ENCODE results near the gene FBXO42. TPM values are rescaled to one million over a fixed set of nuclear protein-coding genes. Genes with fewer than 3 reads are reported as not detected.

The FBXO42 gene
- total RNA-seq, 1 donor from 2014 or later, result 16.1 TPM

DNA sequence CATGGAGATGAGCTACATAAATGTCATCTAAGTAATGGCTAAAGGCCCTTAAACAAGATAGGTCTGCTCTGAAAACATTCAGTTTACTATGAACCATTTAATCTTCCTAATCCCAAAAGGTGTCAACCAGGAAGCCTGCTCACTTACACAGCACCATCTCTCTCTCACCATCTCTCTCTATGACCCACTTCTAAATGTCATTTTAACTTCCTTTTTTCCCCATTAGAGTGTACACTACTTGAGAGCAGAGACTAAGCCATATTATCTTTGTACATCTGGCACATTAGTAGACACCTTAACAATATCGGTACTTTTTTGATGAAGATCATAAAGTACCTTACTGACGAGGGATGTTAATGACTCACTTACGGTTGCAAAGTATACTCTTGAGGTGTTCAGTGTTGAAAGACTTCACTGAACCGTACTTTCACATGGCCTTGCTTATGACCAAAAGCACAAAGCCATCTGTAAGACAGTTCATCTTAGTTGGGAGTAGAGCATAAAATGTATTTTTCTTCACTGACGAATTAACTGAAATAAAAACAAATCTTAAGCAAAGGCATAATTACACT, 25.4 kb downstream of the FBXO42 start:
- DNase-seq (ENCODE audit: low spot score), result no peak

DNA sequence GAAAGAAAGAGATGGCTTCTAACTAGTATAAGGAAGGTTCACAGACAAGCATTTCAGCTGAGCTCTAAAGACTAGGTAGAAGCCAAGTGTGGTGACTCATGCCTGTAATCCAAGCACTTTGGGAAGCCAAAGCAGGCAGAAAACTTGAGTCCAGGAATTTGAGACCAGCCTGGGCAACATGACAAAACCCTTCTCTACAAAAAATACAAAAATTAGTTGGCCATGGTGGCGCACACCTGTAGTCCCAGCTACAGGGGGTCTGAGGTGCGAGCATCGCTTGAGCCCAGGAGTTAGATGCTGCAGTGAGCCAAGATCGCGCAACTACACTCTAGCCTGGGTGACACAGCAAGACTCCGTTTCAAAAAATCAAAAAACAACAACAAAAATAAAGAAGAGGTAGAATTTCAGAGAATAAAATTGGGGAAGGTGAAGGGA, 27.8 kb downstream of the FBXO42 start:
- peak; percentile 88 for DNase-seq (ENCODE audit: low spot score)

DNA sequence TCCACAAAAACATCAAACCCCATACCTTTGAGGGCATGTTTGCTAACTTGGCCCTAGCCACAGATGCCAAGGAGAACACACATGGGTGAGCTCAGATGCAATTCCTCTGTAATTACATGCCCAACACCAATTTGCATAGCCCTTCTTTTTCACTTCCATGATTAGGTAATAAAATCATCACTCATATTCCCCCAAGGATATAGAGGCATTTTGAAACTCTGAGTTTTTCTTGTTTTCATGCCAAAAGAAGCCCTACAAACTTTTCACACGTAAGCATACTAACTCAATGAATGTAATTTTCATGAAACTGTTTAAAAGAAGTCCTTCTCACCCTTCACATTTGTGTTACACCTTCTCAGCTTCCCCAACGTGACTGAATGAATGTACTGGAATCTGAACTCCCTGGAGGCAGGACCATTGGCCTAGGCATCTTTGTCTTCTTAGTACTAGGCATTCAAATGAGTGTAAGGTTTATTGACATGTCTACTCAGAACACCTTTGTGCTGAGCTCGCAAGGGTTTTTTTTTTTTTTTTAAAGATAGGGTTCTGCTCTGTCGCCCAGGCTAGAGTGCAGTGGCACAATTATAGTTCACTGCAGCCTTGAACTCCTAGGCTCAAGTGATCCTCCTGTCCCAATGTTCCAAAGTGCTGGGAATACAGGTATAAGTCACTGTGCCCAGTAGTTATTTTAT, 31.0 kb downstream of the FBXO42 start:
- no peak for DNase-seq (ENCODE audit: low spot score)

DNA sequence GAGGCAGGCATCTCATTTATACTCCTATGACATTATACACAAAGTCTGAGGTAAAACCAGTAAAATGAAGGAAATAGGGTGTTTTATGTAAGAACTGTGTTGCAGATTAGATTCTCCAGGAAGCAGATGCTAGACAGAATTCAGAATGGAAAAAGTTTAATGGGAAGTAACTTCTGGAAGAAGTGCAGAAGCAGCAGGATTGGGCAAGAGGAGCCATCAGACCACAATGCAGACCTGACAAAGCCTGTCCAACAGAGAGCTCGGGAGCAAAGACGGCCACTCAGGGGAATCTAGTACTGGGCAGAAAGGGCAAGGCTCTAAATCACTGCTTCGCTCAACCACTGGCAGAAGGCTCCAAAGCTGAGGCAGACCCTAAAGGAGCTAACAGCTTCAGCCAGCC, 33.7 kb downstream of the FBXO42 start:
- DNase-seq (ENCODE audit: low spot score), result peak; percentile 87

DNA sequence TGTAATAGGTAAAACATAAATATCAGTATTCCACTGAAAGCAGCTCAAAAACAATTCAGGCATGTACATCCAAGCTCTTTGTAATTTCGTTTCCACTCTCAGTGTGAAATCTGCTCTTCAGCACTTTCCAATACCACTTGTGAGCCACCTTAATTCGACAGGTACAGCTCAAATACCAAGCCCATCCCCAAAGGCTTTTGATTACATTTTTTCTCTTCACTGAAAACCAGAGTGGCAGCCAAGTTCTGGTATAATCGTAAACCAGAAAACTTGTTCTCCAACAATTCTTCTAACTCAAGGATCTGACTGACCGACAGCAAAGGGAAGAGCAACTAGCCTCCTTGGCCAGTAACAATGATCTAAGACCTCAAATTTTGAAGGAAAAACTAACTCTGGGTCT, 36.8 kb downstream of the FBXO42 start:
- DNase-seq (ENCODE audit: low spot score), result no peak

DNA sequence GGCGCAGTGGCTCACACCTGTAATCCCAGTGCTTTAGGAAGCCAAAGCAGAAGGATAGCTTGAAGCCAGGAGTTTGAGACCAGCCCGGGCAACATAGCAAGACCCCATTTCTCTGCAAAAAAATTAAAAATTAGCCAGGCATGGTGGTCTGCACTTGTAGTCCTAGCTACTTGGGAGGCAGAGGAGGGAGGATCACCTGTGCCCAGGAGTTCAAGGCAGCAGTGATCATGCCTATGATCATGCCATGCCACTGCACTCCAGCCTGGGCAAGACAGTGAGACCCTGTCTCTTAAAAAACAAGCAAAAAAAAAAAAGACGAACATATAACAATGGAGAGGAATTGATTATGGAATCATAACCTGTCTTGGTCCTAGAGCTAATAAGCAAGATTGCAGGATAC, 45.1 kb downstream of the FBXO42 start:
- DNase-seq (ENCODE audit: low spot score), result no peak

DNA sequence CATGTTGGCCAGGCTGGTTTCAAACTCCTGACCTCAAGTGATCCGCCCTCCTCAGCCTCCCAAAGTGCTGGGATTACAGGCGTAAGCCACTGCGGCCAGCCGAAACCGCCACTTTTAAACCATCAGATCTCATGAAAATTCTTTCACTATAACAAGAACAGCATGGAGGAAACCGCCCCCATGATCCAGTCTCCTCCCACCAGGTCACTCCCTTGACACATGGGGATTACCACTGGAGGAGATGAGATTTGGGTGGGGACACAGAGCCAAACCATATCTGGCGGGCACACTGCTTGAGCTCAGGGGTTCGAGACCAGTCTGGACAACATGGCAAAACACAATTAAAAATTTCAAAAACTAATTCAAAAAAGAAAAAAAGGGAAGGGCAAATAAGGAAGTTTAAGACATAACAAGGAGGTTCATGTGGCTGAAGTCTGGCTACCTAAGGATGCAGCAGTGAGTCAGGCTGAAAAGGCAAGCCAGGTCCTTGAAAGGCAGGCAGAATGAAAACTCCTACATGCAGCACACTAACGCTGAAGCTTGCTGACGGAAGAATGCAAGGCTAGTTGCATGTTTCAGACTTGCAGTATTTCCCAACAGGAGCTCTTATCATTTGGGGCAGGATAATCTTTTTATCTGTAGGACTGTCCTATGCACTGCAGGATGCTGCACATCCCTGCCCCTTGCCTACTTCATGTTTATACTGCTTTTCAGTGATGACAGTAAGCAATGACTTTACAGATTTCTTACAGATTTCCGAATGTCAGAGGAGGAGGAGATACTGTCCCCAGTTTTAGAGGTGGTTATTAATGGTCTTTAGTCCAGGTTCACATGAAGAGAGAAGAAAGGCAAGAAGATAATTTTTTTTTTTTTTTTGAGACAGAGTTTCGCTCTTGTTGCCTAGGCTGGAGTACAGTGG, 49.3 kb downstream of the FBXO42 start:
- peak; percentile 32 for DNase-seq (ENCODE audit: low spot score)

DNA sequence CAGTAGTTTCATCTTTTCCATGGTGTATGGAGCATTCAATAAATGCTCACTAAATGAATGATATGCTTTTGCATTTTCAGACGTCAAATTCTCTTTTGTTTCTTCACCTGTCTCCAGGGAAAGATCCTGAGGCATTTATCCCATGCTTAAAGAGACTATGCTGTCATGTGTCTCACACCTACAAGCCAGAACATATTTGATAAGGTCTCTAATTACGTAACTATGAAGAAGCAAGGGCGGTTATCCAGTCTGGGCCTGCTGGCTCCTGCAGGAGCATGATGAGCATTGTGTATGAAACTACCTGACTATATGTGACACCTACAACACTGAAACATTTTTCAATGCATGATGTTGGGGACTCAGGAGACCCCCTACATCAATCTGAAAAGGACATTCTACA, 51.8 kb downstream of the FBXO42 start:
- DNase-seq (ENCODE audit: low spot score), result peak; percentile 59

DNA sequence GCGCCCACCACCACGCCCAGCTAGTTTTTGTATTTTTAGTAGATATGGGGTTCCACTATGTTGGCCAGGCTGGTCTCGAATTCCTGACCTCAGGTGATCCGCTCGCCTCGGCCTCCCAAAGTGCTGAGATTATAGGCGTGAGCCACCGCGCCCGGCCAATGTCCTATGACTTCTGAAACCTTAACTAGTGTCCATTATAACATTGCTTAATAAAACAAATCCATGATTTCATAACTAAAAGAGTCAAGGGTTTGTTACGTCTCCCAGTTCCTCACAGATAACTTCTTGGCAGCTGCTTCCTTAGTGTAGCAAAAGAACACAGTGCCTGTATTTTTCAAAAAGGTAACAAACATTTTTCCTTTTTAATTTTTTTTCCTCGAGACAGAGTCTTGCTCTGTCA, 53.6 kb downstream of the FBXO42 start:
- DNase-seq (ENCODE audit: low spot score), result no peak

DNA sequence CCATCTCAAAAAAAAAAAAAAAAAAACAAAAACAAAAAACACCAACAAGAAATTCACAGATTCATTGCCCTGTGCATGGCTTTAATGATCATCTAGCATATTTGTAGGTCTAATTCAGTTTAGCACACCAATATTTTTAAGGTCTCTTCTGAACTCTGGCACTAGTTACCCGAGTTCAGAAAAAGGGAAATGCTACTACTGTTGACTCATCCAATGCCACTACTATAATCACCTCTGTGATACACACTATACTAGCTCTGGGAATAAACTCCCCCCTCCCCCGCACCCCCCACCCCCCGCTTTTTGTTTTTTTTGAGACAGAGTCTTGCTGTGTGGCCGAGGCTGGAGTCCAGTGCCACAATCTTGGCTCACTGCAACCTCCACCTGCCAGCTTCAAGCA, 55.6 kb downstream of the FBXO42 start:
- no peak for DNase-seq (ENCODE audit: low spot score)

DNA sequence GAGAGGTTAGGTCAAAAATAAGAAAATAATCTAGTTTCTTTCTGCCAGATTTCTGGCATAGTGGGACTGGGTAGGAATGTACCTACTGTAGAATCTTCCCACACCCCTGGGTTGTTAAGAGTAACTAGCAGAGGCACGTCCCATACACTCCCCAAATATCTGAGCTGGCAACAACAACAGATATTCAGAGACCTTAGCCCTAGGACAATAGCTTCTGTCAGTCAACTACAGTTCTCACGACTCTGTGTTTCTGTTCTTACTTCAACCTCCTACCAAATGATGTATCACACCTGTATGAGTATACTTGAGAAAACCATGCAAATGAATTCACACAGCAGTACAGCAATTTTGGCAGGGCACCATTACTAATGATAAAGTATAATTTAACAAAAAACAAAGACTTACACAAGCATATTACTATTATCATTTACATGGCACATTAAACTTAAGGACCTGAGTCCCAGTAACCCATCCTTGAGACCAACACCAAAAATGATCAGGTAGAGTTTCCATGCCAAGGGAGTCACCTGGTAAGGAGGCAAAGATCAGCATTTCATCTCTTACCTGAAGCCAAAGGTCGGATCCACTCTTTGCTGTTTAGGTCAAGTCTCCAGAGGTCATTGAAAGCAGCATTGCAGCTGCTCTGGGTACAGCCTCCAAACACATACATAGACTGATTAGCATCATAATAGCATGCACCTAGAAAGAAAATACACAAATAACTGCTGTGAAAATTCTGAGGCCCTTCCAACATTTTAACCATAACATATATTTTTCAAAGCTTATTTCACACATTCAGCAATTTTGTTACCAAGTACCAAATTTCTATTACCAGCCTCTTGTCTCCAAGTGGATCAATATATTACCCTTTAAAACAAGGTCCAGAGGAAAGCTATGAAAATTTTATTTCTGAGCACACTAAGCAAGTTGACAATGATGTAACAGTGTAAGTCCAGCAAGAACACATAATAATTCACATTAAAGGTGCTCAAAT, 57.8 kb downstream of the FBXO42 start:
- DNase-seq (ENCODE audit: low spot score), result no peak

DNA sequence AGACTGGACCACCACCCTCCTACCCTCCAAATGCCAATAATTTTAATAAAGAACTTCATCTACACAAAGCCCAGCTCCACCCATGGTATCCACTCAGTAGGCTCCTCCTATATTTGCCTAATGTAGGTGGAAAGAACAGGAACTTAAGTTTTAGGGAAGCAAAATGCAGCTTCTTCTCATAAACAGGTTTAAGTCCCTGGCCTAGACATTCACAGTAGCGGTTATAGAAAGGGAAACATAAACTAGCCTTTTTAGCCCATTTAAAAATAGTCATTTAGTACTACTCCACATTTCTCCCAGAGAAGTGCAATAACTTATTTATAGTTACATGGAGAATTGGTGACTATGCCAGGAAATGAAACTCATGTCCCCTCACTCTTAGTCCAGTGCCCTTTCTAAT, 58.7 kb downstream of the FBXO42 start:
- no peak for DNase-seq (ENCODE audit: low spot score)

DNA sequence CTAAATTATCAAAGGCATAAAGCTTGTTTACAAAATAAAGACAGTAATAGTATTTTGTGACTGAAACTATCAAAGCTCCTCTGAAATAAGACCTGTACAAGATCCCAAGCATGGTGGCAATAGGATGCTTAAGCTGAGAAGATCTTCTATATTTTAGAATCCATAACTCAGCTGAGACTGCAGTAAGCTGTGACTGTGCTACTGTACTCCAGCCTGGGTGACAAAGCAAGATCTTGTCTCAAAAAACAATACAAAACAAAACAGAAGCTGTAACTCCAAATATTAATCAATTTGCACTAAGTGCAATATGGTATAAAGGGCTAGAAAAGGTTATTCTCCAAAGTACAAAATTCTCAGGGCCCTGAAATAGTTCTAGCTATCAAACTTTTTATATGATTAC, 59.5 kb downstream of the FBXO42 start:
- DNase-seq (ENCODE audit: low spot score), result no peak

DNA sequence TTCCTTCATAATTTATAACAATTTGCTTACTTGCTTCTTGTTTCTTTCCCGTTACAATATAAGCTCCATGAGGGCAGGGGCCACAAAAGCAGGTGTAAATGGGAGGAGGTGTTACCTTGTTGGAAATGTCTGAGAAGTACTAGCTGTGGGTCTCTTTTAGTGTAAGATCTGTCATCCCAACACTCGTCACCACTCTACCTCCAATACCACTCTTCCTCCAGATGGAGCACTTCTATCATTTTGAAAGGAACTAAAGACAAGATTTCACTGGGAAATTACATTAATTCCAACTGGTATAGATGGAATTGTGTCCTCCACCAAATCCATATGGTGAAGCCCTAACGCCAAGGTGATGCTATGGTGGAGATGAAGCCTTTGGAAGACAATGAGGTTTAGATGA, 62.3 kb downstream of the FBXO42 start:
- DNase-seq (ENCODE audit: low spot score), result no peak

DNA sequence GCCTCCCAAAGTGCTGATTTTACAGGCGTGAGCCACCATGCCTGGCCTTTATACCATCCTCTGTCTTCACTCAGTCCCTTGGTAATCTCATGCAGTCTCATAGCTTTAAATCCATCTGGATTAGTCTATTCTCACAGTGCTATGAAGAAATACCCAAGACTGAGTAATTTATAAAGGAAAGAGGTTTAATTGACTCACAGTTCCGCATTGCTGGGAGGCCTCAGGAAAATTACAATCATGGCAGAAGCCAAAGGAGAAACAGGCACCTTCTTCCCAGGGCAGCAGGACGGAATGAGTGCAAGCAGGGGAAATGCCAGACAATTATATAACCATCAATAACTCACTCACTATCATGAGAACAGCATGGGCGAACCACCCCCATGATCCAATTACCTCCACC, 66.2 kb downstream of the FBXO42 start:
- DNase-seq (ENCODE audit: low spot score), result no peak

DNA sequence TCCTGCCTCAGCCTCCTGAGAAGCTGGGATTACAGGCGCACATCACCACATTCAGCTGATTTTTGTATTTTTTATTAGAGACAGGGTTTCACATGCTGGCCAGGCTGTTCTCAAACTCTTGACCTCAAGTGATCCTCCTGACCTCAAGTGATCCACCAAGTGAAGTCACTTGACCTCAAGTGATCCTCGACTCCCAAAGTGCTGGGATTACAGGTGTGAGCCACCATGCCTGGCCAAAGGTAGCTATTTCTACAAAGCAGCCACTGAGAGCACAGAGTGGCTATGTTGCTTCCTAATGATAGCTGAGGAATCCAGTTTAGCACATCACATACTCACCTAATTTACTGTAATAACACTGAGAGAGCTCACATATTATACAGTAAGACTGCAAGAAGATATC, 70.5 kb downstream of the FBXO42 start:
- no peak for DNase-seq (ENCODE audit: low spot score)

DNA sequence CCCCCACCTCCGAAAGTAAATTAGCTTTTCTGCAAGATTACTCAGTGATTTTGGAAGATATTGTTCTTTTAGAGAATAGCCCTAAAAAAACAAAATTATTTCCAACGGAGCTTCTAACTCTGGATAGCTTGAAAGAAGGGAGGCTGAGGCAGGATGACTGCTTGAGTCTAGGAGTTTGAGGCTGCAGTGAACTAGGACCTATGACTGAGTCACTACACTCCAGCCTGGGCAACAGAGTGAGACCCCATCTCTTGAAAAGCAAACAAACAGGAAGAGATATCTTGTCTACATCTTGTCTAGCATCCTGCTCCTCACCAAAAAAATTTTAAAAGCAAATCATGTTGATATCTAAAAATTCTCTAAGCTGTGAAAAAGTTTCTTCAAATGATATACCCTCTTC, 73.1 kb downstream of the FBXO42 start:
- no peak for DNase-seq (ENCODE audit: low spot score)

DNA sequence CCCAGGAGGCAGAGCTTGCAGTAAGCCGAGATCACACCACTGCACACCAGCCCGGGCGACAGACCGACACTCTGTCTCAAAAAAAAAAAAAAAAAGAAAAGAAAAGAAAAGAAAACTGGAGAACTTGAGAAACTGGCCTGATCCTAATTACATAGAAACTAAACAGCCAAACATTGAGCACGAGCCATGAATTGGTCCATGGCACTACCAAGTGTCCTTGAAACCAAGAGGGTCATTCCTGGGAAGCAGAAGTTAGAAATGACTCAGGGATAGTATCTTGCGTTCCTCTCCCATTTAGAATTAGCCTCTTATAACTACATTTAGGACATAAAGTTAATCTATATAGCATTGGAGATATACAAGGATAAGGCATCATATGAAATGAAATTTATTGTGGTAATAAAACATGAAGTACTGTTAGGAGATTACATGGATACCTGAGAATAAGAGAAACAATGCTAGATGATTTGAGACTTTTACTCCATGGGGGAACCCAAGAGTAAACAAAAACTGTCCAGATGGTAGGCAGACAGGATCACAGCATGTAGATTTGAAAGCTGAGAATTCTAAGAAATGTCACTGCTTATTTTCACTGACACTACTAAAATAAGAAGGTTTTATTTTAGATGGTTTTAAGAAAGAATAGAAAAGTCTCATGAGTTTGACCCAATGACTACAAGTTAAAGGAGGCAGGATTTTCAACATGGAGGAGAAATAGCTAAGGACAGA, 75.8 kb downstream of the FBXO42 start:
- peak; percentile 25 for DNase-seq (ENCODE audit: low spot score)

DNA sequence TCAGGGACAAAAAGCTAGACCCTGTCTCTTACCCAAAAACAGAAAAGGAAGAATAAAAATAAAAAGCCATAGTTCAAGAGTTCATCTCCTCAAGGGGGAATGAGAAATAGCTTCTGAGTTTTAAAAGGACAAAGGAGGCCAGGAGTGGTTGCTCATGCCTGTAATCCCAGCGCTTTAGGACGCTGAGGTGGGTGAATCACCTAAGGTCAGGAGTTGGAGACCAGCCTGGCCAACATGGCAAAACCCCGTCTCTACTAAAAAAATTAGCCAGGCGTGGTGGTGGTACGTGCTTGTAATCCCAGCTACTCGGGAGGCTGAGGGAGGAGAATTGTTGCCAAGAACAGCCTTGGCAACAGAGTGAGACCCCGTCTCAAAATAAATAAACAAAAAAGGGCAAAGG, 76.7 kb downstream of the FBXO42 start:
- DNase-seq (ENCODE audit: low spot score), result no peak

DNA sequence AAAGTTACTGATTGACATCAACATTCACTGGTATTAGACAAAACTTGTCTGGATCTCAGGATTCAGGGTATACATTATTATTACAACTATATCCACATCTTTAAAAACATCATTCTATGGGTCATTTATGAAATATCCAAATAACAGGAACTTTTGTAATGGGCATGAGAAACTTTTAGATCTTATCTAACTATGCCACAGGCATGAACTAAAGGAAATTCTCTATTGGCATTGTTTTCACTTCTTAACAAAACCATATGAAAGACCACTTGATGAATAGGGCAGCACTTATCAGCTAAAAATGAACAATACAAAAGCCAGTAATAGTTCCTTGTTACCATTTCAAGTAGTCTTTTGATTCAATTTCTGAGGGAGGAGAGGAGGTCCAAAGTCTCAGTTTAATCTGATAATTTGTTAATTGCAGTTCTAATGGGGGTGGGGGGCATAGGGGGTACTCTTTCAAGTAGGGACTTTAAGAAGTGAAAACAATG, 84.5 kb downstream of the FBXO42 start:
- no peak for DNase-seq (ENCODE audit: low spot score)

Data from umbilical cord (tissue), 2 donors.